Subcutaneous adipose tissue (tissue), 4 donors: ENCODE results near the gene DNM3. TPM values are rescaled to one million over a fixed set of nuclear protein-coding genes. Genes with fewer than 3 reads are reported as not detected.

Experiments
- CTCF ChIP-seq: fragments of 450-650 bp; IDR thresholded peaks from one replicate; pipeline ENCODE4 v1.5.1; 2016; ENCODE audit warnings: low read depth, mild to moderate bottlenecking, control low read depth, antibody characterized with exemption, moderate library complexity
- total RNA-seq, 4 donors: library from RNA; depleted of rRNA; stranded (reverse); fragments of >200 nt; gene quantifications; one replicate each; pipeline ENCODE4 v1.1.0, GENCODE V29; 2016

Gene DNM3
- total RNA-seq, 4 donors from 2014 or later: 4.1 to 8.8 (median 7.6) TPM

GRCh38 chr1:172125812-172126430, 284.6 kb downstream of the DNM3 start:
- no peak for TF ChIP-seq CTCF

GRCh38 chr1:172132836-172133235, 291.5 kb downstream of the DNM3 start:
- no peak for TF ChIP-seq CTCF

GRCh38 chr1:172134087-172134731, 292.9 kb downstream of the DNM3 start:
- TF ChIP-seq CTCF: no peak

- TF ChIP-seq CTCF: no peak
Observed at GRCh38 chr1:172135076-172135672, 293.9 kb downstream of the DNM3 start.

- no peak for TF ChIP-seq CTCF
Observed at GRCh38 chr1:172135978-172136610, 294.8 kb downstream of the DNM3 start.

GRCh38 chr1:172136925-172137324, 295.6 kb downstream of the DNM3 start:
- no peak for TF ChIP-seq CTCF
